IgD-negative memory B cell (primary cell): Measurements from ENCODE around the gene BICD1. TPM values are rescaled to one million over a fixed set of nuclear protein-coding genes. Genes with fewer than 3 reads are reported as not detected.
"Not testable (repeated sequence)": the region's sequence is repeated elsewhere in the genome, so short reads cannot be mapped to it uniquely, and the experiment has no call there.

Experiments
- H3K27ac Mint-ChIP-seq, 3 donors: one replicate each; pipeline ENCODE4 v1.8.0; 2020 to 2022; ENCODE audit warnings: mild to moderate bottlenecking in 3 of 3, mixed read lengths in 3 of 3, moderate library complexity in 1 of 3
- H3K27me3 Mint-ChIP-seq: one replicate; pipeline ENCODE4 v1.8.0; 2021; ENCODE audit warnings: mixed read lengths
- H3K36me3 Mint-ChIP-seq: one replicate; pipeline ENCODE4 v1.8.0; 2020; ENCODE audit warnings: mild to moderate bottlenecking, mixed read lengths
- H3K4me1 Mint-ChIP-seq, 3 donors: one replicate each; pipeline ENCODE4 v1.8.0; 2020 to 2022; ENCODE audit warnings: mixed read lengths in 3 of 3, mild to moderate bottlenecking in 1 of 3
- H3K4me3 Mint-ChIP-seq, 4 donors: one replicate each; pipeline ENCODE4 v1.8.0; 2020 to 2022; ENCODE audit warnings: mild to moderate bottlenecking in 4 of 4, mixed read lengths in 4 of 4, moderate library complexity in 3 of 4
- H3K9me3 Mint-ChIP-seq, 3 donors: one replicate each; pipeline ENCODE4 v1.8.0; 2020 to 2021; ENCODE audit warnings: mixed read lengths in 3 of 3, mild to moderate bottlenecking in 1 of 3
- polyA plus RNA-seq: library from polyadenylated mRNA; unstranded; fragments of 300-500 nt; fragmentation: Illumina TruSeq; gene quantifications from one replicate; pipeline ENCODE4 v1.2.3, GENCODE V29; 2021

Gene BICD1
- polyA plus RNA-seq, 1 donor from 2014 or later, result 19.9 TPM

DNA sequence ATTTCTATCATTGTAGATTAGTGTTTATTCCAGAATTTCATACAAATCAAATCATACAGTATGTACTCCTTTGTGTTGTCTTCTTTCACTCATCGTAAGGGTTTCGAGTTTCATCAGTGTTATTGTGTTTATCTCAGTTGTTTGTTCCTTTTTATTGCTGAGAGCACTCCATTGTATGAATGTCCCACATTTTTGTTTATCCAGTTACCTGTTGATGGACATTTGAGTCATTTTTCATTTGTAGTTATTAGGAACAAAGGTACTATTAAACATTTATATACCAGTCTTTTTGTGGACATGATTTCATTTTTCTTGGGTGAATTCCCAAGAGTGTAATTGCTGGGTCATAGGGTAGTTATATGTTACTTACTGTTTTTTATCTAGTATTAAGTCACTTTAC, 70.0 kb downstream of the BICD1 start:
- Mint-ChIP-seq H3K27me3 (no peaks in the 10 kb centered on the region), H3K4me1 (peaks cover 4 to 7% (median 4%) of the 10 kb centered on the region in 3 donors), H3K36me3 (peaks cover 2% of the 10 kb centered on the region), H3K9me3 (peaks cover 0 to 2% (median 1%) of the 10 kb centered on the region in 3 donors), H3K27ac (no peak overlapping the region), H3K4me3 (no peak overlapping the region)

DNA sequence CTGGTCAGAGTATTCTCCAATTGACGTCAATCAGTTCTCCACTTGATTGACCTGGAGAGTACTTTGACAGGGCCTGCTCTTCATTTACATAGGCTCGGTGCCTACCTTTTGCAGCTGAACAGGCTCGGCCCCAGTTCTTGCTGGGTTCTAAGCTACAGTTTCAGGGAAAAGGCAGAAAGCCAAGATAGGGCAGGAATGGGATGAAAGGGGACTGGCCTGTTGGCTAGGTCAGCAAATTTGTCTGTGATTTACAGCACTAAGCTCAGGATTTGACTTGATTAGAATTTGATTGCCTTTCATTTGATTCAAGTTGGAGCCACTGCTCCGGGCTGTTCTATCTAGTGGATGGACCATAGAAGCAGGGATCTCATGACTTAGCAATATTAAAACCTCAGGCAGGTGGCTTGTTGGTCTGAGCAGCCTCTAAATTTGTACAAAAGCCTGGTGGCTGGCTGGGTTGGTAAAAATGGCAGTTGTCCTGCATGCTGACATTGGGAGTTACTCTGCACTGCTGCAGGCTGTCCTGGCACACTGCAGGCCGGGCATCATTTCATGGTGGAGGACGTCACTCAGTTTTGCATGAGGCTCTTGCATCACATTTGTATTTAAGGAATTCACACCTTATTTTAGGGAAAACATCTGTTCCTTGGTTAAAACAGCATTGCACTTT, 71.8 kb downstream of the BICD1 start:
- H3K4me3 Mint-ChIP-seq, result no peak overlapping the region
- H3K27me3 Mint-ChIP-seq, result no peaks in the 10 kb centered on the region
- H3K9me3 Mint-ChIP-seq, result peaks cover 0 to 2% (median 1%) of the 10 kb centered on the region in 3 donors
- H3K4me1 Mint-ChIP-seq, result peaks cover 1 to 4% (median 4%) of the 10 kb centered on the region in 3 donors
- H3K27ac Mint-ChIP-seq, result no peak overlapping the region
- peaks cover 2% of the 10 kb centered on the region for H3K36me3 Mint-ChIP-seq

GRCh38 chr12:32179011-32179395, 72.4 kb downstream of the BICD1 start:
- Mint-ChIP-seq H3K36me3 (peaks cover 2% of the 10 kb centered on the region), H3K4me1 (peaks cover 1 to 4% (median 4%) of the 10 kb centered on the region in 3 donors), H3K4me3 (no peak overlapping the region), H3K9me3 (peaks cover 0 to 2% (median 1%) of the 10 kb centered on the region in 3 donors), H3K27me3 (no peaks in the 10 kb centered on the region), H3K27ac (no peak overlapping the region)

DNA sequence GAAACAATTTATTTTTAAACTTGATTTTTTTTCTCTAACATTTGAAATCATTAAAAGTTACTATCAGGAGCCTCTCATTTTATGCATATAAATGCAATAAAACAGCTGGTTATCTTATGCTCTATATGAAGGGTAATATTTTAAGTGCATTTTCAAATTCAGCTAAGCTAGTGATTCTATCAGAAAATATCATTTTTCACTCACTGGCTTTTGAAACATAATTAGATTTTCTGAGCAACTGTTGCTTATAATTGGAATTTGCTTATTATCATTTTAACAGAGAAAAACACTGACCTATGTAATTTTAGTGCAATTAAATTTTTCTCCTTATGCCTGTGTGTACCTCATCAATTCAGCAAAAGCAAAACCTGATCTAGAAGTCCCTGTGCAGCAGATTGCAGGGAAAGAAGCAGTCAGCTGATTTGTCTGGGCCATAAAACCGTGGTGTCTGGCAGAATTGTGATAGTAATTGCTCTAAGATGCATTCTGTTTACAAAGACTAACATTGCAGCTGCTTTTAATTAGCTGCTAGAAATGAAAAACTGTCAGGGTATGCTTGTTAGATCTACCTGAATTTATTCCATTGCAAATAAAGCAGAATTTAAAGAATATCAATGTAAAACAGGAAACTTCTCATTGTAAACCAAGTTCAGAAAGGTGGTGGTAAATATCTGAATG, 75.0 kb downstream of the BICD1 start:
- Mint-ChIP-seq H3K4me3 (no peak overlapping the region), H3K27me3 (no peaks in the 10 kb centered on the region), H3K36me3 (peaks cover 5% of the 10 kb centered on the region), H3K4me1 (peaks cover 1 to 8% (median 4%) of the 10 kb centered on the region in 3 donors), H3K9me3 (peaks cover 0 to 1% (median 0%) of the 10 kb centered on the region in 3 donors), H3K27ac (no peak overlapping the region)

- H3K9me3 Mint-ChIP-seq, result no peaks in the 10 kb centered on the region
- H3K36me3 Mint-ChIP-seq, result peaks cover 5% of the 10 kb centered on the region
- H3K4me3 Mint-ChIP-seq, result no peak overlapping the region
- H3K27ac Mint-ChIP-seq, result no peak overlapping the region
- H3K27me3 Mint-ChIP-seq, result no peaks in the 10 kb centered on the region
- H3K4me1 Mint-ChIP-seq, result peaks cover 1 to 8% (median 4%) of the 10 kb centered on the region in 3 donors
Measured at GRCh38 chr12:32183650-32184049, 77.0 kb downstream of the BICD1 start.

DNA sequence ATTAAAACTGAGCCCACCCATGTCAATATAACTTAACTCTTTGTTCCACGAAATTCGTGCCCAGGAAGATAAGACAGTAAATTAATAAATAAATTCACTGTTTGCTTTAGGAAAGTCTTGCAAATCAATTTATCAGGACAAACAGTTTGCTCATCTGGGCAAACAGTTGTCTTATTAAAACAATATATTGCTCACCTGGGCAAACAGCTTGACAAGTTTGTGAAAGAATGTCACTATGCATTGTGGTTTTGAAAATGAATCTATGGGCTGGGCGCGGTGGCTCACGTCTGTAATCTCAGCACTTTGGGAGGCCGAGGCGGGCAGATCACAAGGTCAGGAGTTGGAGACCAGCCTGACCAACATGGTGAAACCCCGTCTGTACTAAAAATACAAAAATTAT, 80.5 kb downstream of the BICD1 start:
- H3K36me3 Mint-ChIP-seq, H3K27ac Mint-ChIP-seq, H3K4me3 Mint-ChIP-seq, H3K27me3 Mint-ChIP-seq, H3K4me1 Mint-ChIP-seq, H3K9me3 Mint-ChIP-seq: not testable (repeated sequence)

DNA sequence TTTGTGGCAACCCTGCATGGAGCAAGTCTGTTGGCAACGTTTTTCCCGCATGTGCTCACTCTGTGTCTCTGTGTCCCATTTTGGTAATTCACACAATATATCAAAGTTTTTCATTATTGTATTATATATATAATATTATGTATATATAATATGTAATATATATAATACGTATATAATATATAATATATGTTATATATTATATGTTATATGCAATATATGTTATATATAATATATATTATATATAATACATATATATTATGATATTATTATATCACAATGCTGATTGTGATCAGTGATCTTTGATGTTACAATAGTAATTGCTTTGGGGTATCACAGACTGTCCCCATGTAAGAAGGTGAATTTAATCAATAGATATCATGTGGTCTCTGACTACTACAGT, 84.8 kb downstream of the BICD1 start:
- Mint-ChIP-seq H3K4me1 (peaks cover 0 to 5% (median 0%) of the 10 kb centered on the region in 3 donors), H3K9me3 (peaks cover 3 to 19% (median 5%) of the 10 kb centered on the region in 3 donors), H3K27me3 (no peaks in the 10 kb centered on the region), H3K27ac (no peak overlapping the region), H3K4me3 (no peak overlapping the region), H3K36me3 (peaks cover 6% of the 10 kb centered on the region)

GRCh38 chr12:32196250-32197198, 89.9 kb downstream of the BICD1 start:
- Mint-ChIP-seq H3K36me3 (peaks cover 3% of the 10 kb centered on the region), H3K27ac (no peak overlapping the region)

DNA sequence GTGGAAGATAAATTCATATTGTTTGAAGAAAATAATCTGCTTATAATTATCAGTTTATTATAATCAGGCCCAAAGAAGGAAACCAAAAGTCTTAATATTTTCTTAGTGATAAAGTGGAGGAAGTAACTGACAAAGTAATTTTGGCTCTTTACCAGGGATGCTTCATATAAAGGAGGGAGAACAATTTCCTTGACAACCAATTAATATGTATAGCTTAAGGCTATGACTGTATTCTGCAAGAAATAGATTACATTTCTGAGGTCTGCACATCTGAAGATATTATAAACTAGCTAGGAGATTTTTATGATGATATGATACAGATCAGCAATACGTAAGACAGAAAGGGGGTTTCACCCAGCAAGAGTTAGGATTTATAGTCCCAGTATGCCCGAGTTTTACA, 90.8 kb downstream of the BICD1 start:
- H3K4me1 Mint-ChIP-seq, result peaks cover 2 to 10% (median 3%) of the 10 kb centered on the region in 3 donors
- H3K27me3 Mint-ChIP-seq, result no peaks in the 10 kb centered on the region
- H3K9me3 Mint-ChIP-seq, result peaks cover 3 to 19% (median 5%) of the 10 kb centered on the region in 3 donors
- H3K4me3 Mint-ChIP-seq, result no peak overlapping the region
- peaks cover 5% of the 10 kb centered on the region for H3K36me3 Mint-ChIP-seq
- no peak overlapping the region for H3K27ac Mint-ChIP-seq

More at GRCh38 chr12:32196250-32197198, 89.9 kb downstream of the BICD1 start:
- Mint-ChIP-seq H3K4me1 (peaks cover 2 to 10% (median 3%) of the 10 kb centered on the region in 3 donors), H3K4me3 (no peak overlapping the region), H3K27me3 (no peaks in the 10 kb centered on the region), H3K9me3 (peaks cover 3 to 19% (median 5%) of the 10 kb centered on the region in 3 donors)

DNA sequence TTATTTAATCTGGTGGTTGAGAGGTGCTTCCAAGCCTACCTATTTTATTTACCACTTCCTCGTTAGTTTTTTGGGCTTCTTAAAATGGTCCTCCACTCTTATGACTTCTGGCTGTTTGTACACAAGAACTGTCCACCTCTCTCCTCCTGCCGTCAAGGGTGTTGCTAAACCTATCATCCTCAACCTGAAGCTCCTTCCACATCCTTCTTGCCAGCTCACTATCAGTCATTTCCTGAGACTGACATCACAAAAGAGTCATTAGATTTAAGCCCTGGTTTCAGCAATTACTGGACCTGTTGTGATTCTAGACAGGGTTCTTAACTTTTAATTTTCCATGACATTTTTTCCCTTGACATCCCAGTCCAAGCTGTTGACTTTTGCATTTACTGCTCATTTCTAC, 91.9 kb downstream of the BICD1 start:
- H3K27me3 Mint-ChIP-seq, result no peaks in the 10 kb centered on the region
- H3K36me3 Mint-ChIP-seq, result peaks cover 9% of the 10 kb centered on the region
- peaks cover 2 to 10% (median 3%) of the 10 kb centered on the region in 3 donors for H3K4me1 Mint-ChIP-seq
- no peak overlapping the region for H3K4me3 Mint-ChIP-seq
- peak overlapping the region in 1 of 3 donors; percentile 6 for H3K27ac Mint-ChIP-seq
- H3K9me3 Mint-ChIP-seq, result peaks cover 1 to 16% (median 5%) of the 10 kb centered on the region in 3 donors

DNA sequence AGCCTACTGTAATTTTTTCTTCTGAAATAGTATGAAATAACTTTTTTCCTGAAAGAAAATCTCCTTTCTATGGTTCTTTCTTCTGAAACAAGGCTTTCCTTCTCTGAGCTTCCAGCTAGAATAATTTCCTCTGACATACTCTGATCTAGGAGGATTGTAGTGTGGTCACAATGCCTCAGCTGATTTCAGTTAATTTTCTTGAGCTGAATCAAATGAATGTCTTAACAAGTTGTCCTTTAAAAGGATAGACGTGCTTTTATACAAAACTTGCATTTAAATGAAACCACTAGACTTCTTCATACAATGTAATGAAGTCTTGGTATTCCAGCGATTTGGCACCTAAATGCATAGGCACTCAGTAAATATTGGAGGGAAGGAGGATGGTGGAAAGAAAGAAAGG, 94.4 kb downstream of the BICD1 start:
- Mint-ChIP-seq H3K4me3 (no peak overlapping the region), H3K9me3 (peaks cover 0 to 4% (median 0%) of the 10 kb centered on the region in 3 donors), H3K27ac (peak overlapping the region in 1 of 3 donors; percentile 82), H3K27me3 (no peaks in the 10 kb centered on the region), H3K36me3 (peaks cover 7% of the 10 kb centered on the region), H3K4me1 (peaks cover 2 to 8% (median 3%) of the 10 kb centered on the region in 3 donors)

- Mint-ChIP-seq H3K9me3 (peaks cover 0 to 2% (median 0%) of the 10 kb centered on the region in 3 donors), H3K36me3 (peaks cover 7% of the 10 kb centered on the region), H3K4me1 (peaks cover 2 to 5% (median 3%) of the 10 kb centered on the region in 3 donors), H3K4me3 (no peak overlapping the region), H3K27ac (no peak overlapping the region), H3K27me3 (no peaks in the 10 kb centered on the region)
Measured at GRCh38 chr12:32201976-32202375, 95.3 kb downstream of the BICD1 start.

DNA sequence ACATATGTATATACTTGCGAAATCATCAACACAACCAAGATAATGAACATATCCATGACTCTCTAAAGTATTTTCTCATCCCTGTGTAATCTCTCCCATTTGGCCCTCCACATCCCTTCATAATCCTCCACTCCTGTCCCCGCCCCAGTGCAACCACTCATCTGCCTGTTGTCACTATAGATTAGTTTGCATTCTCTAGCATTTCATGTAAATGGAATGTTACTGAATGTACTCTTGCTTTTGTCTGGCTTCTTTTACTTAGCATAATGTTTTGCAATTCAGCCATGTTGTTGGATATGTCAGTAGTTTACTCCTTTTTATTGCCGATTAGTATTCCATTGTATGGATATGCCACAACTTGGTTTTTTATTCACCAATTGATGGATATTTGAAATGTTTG, 99.1 kb downstream of the BICD1 start:
- peaks cover 0 to 3% (median 2%) of the 10 kb centered on the region in 3 donors for H3K4me1 Mint-ChIP-seq
- H3K27me3 Mint-ChIP-seq, result no peaks in the 10 kb centered on the region
- H3K4me3 Mint-ChIP-seq, result no peak overlapping the region
- no peak overlapping the region for H3K27ac Mint-ChIP-seq
- H3K36me3 Mint-ChIP-seq, result peaks cover 7% of the 10 kb centered on the region
- peaks cover 0 to 2% (median 0%) of the 10 kb centered on the region in 3 donors for H3K9me3 Mint-ChIP-seq

- peak overlapping the region in 1 of 3 donors; percentile 11 for H3K27ac Mint-ChIP-seq
- no peak overlapping the region for H3K4me3 Mint-ChIP-seq
- peaks cover 0 to 2% (median 0%) of the 10 kb centered on the region in 3 donors for H3K9me3 Mint-ChIP-seq
- H3K27me3 Mint-ChIP-seq, result no peaks in the 10 kb centered on the region
- peaks cover 4% of the 10 kb centered on the region for H3K36me3 Mint-ChIP-seq
- peaks cover 2 to 10% (median 6%) of the 10 kb centered on the region in 3 donors for H3K4me1 Mint-ChIP-seq
Measured at GRCh38 chr12:32208355-32208754, 101.7 kb downstream of the BICD1 start.
